ENCODE measurements around the gene FOXO3.
"Not testable (repeated sequence)": the region's sequence is repeated elsewhere in the genome, so short reads cannot be mapped to it uniquely, and the experiment has no call there.

The FOXO3 gene

DNA sequence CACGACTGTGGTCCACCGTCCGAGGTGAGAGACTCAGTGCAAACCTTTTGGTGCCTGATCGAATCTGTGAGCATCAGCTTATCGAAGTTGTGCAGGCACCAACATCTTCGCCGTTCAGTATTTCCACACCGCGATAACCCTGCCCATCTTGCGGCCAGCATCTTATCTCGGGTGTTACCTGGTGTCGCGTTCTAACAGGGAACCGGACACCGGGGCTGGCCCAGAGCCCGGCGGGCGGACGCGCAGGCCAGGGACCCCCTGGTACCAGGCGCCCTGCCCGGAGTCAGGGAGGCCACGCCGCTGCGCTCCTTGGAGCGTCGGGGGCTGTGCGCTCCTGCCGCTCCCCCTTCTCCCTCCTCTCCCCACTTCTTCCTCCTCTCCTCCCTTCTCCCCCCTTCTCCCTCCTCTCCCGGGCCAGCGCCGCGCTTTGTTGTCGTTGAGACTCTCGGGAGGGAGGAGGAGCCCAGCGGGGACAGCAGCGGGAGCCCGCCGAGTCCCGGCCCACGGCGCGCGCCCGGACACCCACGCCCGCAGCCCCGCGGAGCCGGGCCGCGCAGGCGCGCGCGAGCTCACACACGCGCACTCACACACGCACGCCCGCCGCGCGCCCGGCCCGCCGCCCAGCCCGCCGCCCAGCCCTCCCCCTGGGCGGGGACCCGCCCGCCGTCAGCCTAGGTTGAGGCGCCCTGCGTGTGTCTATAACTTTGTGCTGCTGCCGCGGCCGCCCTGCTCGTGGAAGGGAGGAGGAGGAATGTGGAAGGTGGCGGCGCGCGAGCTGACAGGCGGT lies 1.4 kb upstream of the FOXO3 start:
- H3K4me1 ChIP-seq, result peaks cover 25 to 39% (median 37%) of the 10 kb centered on the region in 10 experiments
- peaks cover 11 to 32% (median 26%) of the 10 kb centered on the region in 11 experiments; a peak in 18 of 22 replicates for H4K20me1 ChIP-seq
- peak overlapping the region; percentile 90 to 100 (median 96) for H3K9ac ChIP-seq
- H3K36me3 ChIP-seq, result peaks cover 0 to 13% (median 10%) of the 10 kb centered on the region in 11 experiments; a peak in 12 of 22 replicates
- peak overlapping the region; percentile 82 to 97 (median 90) for H3K4me2 ChIP-seq
- H3K4me3 ChIP-seq, result peak overlapping the region; percentile 88 to 98 (median 92)
- H3K27ac ChIP-seq, result peak overlapping the region; percentile 79 to 99 (median 96)
- H3K9me3 ChIP-seq (replicated peaks in 1 of 11), result no peaks in the 10 kb centered on the region
- H3K27me3 ChIP-seq, result peaks cover 0 to 19% (median 6%) of the 10 kb centered on the region in 11 experiments; a peak in 8 of 22 replicates
- TF ChIP-seq Cebpa-rat (IDR thresholded peaks at IDR 0.05), result no peak

GRCh38 chr6:108559884-108560462 lies 744 bp upstream of the FOXO3 start:
- TF ChIP-seq Cebpa-rat (IDR thresholded peaks at IDR 0.05), result no peak
- peaks cover 11 to 38% (median 30%) of the 10 kb centered on the region in 11 experiments; a peak in 18 of 22 replicates for H4K20me1 ChIP-seq
- H3K27ac ChIP-seq, result peak overlapping the region; percentile 79 to 99 (median 96)
- peak overlapping the region; percentile 90 to 100 (median 96) for H3K9ac ChIP-seq
- H3K4me3 ChIP-seq, result peak overlapping the region; percentile 88 to 98 (median 92)
- peaks cover 0 to 13% (median 10%) of the 10 kb centered on the region in 11 experiments; a peak in 12 of 22 replicates for H3K36me3 ChIP-seq
- H3K4me1 ChIP-seq, result peaks cover 32 to 46% (median 44%) of the 10 kb centered on the region in 10 experiments
- H3K4me2 ChIP-seq, result peak overlapping the region; percentile 74 to 97 (median 90)
- no peaks in the 10 kb centered on the region for H3K9me3 ChIP-seq (replicated peaks in 1 of 11)
- peaks cover 0 to 19% (median 6%) of the 10 kb centered on the region in 11 experiments; a peak in 8 of 22 replicates for H3K27me3 ChIP-seq

DNA sequence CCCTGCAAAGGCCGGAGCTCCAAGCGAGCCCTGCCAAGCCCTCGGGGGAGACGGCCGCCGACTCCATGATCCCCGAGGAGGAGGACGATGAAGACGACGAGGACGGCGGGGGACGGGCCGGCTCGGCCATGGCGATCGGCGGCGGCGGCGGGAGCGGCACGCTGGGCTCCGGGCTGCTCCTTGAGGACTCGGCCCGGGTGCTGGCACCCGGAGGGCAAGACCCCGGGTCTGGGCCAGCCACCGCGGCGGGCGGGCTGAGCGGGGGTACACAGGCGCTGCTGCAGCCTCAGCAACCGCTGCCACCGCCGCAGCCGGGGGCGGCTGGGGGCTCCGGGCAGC lies 561 bp downstream of the FOXO3 start:
- Histone ChIP-seq H3K4me2 (peak overlapping the region; percentile 88 to 99 (median 94); a peak in 20 of 22 replicates), H3K36me3 (peaks cover under 1 to 13% (median 10%) of the 10 kb centered on the region in 11 experiments; a peak in 12 of 22 replicates), H3K27ac (peak overlapping the region; percentile 78 to 99 (median 96)), H3K27me3 (peaks cover 0 to 19% (median 6%) of the 10 kb centered on the region in 11 experiments; a peak in 8 of 22 replicates), H3K4me1 (peaks cover 40 to 58% (median 54%) of the 10 kb centered on the region in 10 experiments), H3K4me3 (peak overlapping the region; percentile 88 to 98 (median 92)), H3K9ac (peak overlapping the region; percentile 90 to 100 (median 96)), H4K20me1 (peaks cover 11 to 44% (median 32%) of the 10 kb centered on the region in 11 experiments; a peak in 18 of 22 replicates)
- H3K9me3 ChIP-seq (replicated peaks in 1 of 11), result not testable (repeated sequence)

GRCh38 chr6:108561742-108562502 lies 1.2 kb downstream of the FOXO3 start:
- Histone ChIP-seq H4K20me1 (peaks cover 11 to 50% (median 32%) of the 10 kb centered on the region in 11 experiments; a peak in 18 of 22 replicates), H3K27me3 (peaks cover 0 to 19% (median 6%) of the 10 kb centered on the region in 11 experiments; a peak in 8 of 22 replicates), H3K9ac (peak overlapping the region; percentile 90 to 100 (median 96)), H3K4me1 (peaks cover 41 to 61% (median 57%) of the 10 kb centered on the region in 10 experiments), H3K27ac (peak overlapping the region; percentile 78 to 99 (median 96)), H3K4me3 (peak overlapping the region; percentile 88 to 98 (median 92)), H3K4me2 (peak overlapping the region; percentile 88 to 99 (median 94)), H3K36me3 (peaks cover 7 to 18% (median 13%) of the 10 kb centered on the region in 11 experiments; a peak in 20 of 22 replicates), H3K9me3 (replicated peaks in 1 of 11) (no peaks in the 10 kb centered on the region)
- no peak for TF ChIP-seq Cebpa-rat (IDR thresholded peaks at IDR 0.05)

DNA sequence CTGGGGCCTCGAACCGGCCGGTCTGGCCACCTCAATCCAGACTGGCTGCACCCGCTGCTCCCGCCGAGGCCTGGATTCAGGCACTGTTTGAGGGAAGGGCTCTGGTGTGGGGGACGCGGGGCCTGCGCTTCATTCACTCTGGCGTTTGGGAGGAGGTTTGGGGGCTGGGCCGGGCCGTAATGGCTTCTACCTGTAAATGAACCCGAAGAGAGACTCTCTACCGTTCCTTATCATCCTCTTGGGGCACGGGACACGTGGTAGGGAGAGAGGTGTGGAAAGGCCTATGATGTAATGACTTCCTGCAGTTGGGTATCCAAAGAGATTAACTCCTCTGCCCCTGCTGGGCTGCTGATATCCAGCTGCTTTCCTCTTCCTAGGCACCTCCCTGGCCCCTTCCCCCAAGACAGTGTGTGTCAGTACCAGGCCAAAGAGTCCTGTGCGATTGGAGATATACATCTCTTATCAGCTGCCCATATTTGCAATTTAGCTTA lies 1.8 kb downstream of the FOXO3 start:
- peaks cover 12 to 56% (median 32%) of the 10 kb centered on the region in 11 experiments; a peak in 18 of 22 replicates for H4K20me1 ChIP-seq
- H3K4me3 ChIP-seq, result peak overlapping the region; percentile 88 to 98 (median 92)
- H3K9ac ChIP-seq, result peak overlapping the region; percentile 90 to 100 (median 96)
- H3K9me3 ChIP-seq (replicated peaks in 1 of 11), result no peaks in the 10 kb centered on the region
- peaks cover 0 to 19% (median 6%) of the 10 kb centered on the region in 11 experiments; a peak in 8 of 22 replicates for H3K27me3 ChIP-seq
- TF ChIP-seq Cebpa-rat (IDR thresholded peaks at IDR 0.05), result 0 out of 22 replicates have a peak, but pooled peaks of 1 of the 11 experiments have one; percentile 14
- peaks cover 13 to 24% (median 19%) of the 10 kb centered on the region in 11 experiments for H3K36me3 ChIP-seq
- H3K27ac ChIP-seq, result peak overlapping the region; percentile 78 to 99 (median 96)
- peak overlapping the region; percentile 88 to 99 (median 94) for H3K4me2 ChIP-seq
- H3K4me1 ChIP-seq, result peaks cover 41 to 61% (median 56%) of the 10 kb centered on the region in 10 experiments

DNA sequence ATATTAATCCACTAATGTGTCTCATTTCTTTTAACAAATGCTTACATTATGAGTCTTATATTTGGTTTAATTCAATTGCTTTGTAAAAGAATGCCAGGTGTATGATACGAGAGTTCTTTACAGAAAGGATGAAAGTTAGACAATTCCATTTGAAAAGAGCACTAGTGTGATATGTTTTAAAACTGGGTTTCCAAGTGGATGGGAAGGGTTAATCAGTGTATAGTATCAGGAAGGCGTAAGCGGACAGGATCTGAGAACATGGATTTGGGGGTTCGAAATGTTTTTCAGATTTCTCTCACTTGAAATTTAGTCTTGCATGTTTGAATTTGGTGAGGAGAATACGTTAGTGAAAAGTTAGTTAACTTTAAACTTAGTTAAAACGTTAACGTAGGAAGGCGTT lies 2.6 kb downstream of the FOXO3 start:
- Histone ChIP-seq H4K20me1 (peaks cover 14 to 64% (median 34%) of the 10 kb centered on the region in 11 experiments; a peak in 19 of 22 replicates), H3K4me3 (peak overlapping the region; percentile 88 to 98 (median 92)), H3K9me3 (replicated peaks in 1 of 11) (no peaks in the 10 kb centered on the region), H3K4me1 (peaks cover 49 to 68% (median 57%) of the 10 kb centered on the region in 10 experiments), H3K27ac (peak overlapping the region in 10 of 11 experiments; percentile 79 to 99 (median 96); a peak in 16 of 22 replicates), H3K9ac (peak overlapping the region in 8 of 11 experiments; percentile 93 to 100 (median 97); a peak in 14 of 22 replicates), H3K4me2 (peak overlapping the region; percentile 88 to 99 (median 94)), H3K27me3 (peaks cover 0 to 19% (median 6%) of the 10 kb centered on the region in 11 experiments; a peak in 8 of 22 replicates), H3K36me3 (peaks cover 20 to 31% (median 27%) of the 10 kb centered on the region in 11 experiments)
- no peak for TF ChIP-seq Cebpa-rat (IDR thresholded peaks at IDR 0.05)

- Histone ChIP-seq H3K36me3 (peaks cover 29 to 40% (median 35%) of the 10 kb centered on the region in 11 experiments), H3K9ac (peak overlapping the region; percentile 62 to 100 (median 75); a peak in 20 of 22 replicates), H3K9me3 (replicated peaks in 1 of 11) (no peaks in the 10 kb centered on the region), H3K4me2 (peak overlapping the region; percentile 72 to 99 (median 91)), H3K4me1 (peaks cover 56 to 76% (median 58%) of the 10 kb centered on the region in 10 experiments), H3K27me3 (peaks cover 0 to 19% (median 6%) of the 10 kb centered on the region in 11 experiments; a peak in 8 of 22 replicates), H3K27ac (peak overlapping the region; percentile 78 to 99 (median 92)), H3K4me3 (peak overlapping the region in 8 of 10 experiments; percentile 90 to 98 (median 93); a peak in 14 of 20 replicates), H4K20me1 (peaks cover 14 to 73% (median 43%) of the 10 kb centered on the region in 11 experiments; a peak in 19 of 22 replicates)
- TF ChIP-seq Cebpa-rat (IDR thresholded peaks at IDR 0.05), result no peak
These were observed 3.5 kb downstream of the FOXO3 start for GRCh38 chr6:108564178-108564577.

Data from BLaER1 treated with 17β-estradiol and CSF1 and Interleukin-3, amounts not matched to agents 10 nM and 100 nM (cell line).